KBM-7 (cell line): ENCODE data around the gene RCAN1.
A peak's percentile ranks its signal among the peaks of the same experiment; 100 is the strongest.

Experiments
- DNase-seq: peaks from one replicate; pipeline ENCODE4 v3.0.0-alpha.2; 2015
- in situ Hi-C: fragments of 300-500 bp; cut with MboI; formaldehyde crosslinking; loops from 2 replicates; pipeline ENCODE4 v1.14.3; 2020; ENCODE audit warnings: low sequenced_read_pairs, low pct_unique_long_range_greater_than_20kb, mixed read lengths

Gene RCAN1

GRCh38 chr21:34614628-34615486 is at the start of gene RCAN1:
Gene RCAN1 (minus strand): TSS chr21:34615113. CDS start chr21:34615011, 102 bp downstream.
- peak; percentile 98 for DNase-seq
- in situ Hi-C loops, result loop anchor here (25.0 kb wide), 1 partner anchor 703 kb away; the partner anchor contains the start of gene ATP5PO

- in situ Hi-C loops, result no loop called here
- no peak for DNase-seq
These were observed 46.9 kb upstream of the RCAN1 start for GRCh38 chr21:34661848-34662247.

- DNase-seq, result no peak
- in situ Hi-C loops, result no loop called here
These were observed 38.6 kb upstream of the RCAN1 start for GRCh38 chr21:34653522-34653921.

DNA sequence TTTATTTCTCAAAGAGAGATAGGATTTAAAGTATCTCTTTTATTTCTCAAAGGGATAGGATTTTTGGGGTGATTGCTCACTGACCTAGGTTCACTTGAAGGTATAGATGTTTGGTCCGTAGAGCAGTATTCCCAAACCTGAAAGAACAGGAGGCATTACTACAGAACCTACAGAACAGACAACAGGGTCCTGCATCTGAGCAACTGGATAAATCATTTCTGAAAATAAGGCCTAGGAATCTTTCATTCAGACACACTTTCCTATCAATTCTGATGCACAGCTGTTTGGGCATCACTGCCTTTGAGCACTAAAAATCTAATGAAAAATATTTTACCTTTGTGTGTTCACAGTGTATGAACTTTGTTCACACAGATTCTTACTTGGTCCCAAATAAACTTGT is 36.7 kb upstream of the RCAN1 start:
- no peak for DNase-seq
- in situ Hi-C loops, result no loop called here

GRCh38 chr21:34650861-34651431 is 36.0 kb upstream of the RCAN1 start:
- no peak for DNase-seq
- in situ Hi-C loops, result no loop called here

DNA sequence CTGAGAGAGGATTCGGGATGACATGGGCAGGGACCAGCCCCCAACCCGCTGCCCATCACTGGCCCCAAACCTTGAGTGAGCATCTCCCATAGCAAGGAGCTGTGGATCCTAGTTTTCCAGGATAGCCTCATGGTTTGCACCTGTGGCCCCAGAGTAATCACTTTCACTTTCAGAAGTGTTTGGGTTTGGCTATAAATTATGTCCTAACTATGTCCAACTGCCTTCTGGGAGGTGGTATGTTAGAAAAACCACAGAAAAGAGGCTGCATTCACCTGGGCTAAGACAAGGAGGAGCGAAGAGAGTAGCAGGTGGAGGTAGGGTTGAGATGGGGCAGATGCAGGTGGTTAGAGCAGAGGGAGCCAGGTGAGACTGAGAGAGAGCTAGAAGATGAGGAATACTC is 34.5 kb upstream of the RCAN1 start:
- no peak for DNase-seq
- in situ Hi-C loops, result no loop called here

GRCh38 chr21:34648739-34649297 is 33.9 kb upstream of the RCAN1 start:
- in situ Hi-C loops, result no loop called here
- DNase-seq, result no peak

GRCh38 chr21:34647555-34647954 is 32.6 kb upstream of the RCAN1 start:
- no peak for DNase-seq
- in situ Hi-C loops, result no loop called here

- in situ Hi-C loops, result no loop called here
These were observed 29.9 kb upstream of the RCAN1 start for GRCh38 chr21:34644825-34645224.

DNA sequence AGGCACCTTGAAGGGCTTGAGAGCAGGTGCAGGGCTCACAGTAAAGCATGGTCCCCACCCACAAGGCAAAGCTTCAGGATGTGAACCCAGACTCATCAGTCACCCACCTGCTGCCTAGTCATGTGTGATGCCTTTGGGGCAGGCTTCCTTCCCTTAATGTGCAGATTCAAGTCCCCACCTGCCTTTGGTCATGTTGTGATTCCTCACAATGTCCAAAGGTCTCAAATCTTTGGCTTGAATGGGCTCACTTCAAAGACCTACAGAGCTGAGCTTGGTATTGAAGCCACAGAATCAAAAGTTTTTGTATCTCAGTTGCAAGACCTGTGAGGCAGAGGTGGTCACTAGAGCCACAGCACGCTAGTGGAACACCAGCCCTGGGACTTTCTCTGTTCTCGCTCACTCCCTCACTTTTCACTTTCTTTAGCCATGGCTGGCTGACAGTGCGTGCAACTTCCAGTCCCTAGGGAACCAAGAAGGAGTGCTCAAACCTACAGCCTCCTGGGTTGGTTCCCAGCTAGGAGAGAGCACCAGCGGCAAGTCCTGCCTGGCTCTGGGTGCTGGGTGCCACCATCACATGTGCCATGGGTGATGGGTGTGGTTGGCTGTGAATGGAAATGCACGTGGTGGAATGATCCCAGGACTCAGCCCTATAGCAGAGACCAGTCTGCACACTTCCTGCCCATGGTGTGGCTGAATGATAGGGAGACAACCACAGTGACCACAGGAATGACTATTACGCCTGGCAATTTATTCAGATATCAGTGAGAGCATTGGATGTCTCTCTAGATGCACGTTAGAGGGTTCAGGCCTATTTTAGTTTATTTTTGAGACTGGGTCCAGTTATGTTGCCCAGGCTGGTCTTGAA is 27.5 kb upstream of the RCAN1 start:
- in situ Hi-C loops, result no loop called here

More at GRCh38 chr21:34644825-34645224, 29.9 kb upstream of the RCAN1 start:
- no peak for DNase-seq

GRCh38 chr21:34640858-34641257 is 25.9 kb upstream of the RCAN1 start:
- no peak for DNase-seq
- in situ Hi-C loops, result no loop called here

More for the DNA sequence above, 27.5 kb upstream of the RCAN1 start:
- DNase-seq, result no peak

- in situ Hi-C loops, result no loop called here
- DNase-seq, result no peak
These were observed 25.2 kb upstream of the RCAN1 start for GRCh38 chr21:34639882-34640788.

GRCh38 chr21:34639250-34639649 is 24.3 kb upstream of the RCAN1 start:
- in situ Hi-C loops, result no loop called here
- DNase-seq, result no peak

GRCh38 chr21:34636961-34637360 is 22.0 kb upstream of the RCAN1 start:
- no peak for DNase-seq
- in situ Hi-C loops, result no loop called here

- DNase-seq, result no peak
- in situ Hi-C loops, result no loop called here
These were observed 20.4 kb upstream of the RCAN1 start for GRCh38 chr21:34635307-34635706.

- in situ Hi-C loops, result no loop called here
- DNase-seq, result no peak
These were observed 17.6 kb upstream of the RCAN1 start for GRCh38 chr21:34632498-34632897.

DNA sequence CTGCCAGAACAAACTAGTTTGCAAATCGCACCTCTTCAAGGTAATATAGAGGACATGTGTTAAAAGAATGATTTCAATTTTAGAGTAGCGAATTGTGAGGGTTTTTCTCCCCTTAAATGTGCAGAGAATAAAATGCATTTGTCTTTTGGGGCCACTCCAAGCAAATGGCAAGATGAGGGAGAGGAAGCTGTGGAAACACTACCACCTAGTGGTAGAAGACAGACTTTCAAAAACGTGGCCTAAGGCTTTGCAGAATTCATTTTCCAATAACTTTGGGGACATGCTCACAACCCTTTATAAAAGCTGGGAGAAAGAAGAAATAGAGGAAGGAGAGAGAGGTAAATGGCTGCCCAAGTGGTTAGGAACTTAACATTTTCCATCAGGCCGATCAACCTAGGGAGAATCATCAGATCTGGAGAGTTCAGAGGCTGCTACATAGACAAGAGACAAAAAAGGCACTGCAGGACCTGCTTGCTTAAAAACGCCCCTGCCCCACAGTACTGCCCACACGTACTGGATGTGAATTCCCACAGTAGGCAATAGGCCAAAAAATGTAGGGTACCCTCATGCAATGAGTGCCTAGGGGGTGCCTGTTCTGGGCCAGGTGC is 15.7 kb upstream of the RCAN1 start:
- in situ Hi-C loops, result no loop called here
- peak; percentile 81 for DNase-seq

- in situ Hi-C loops, result no loop called here
- DNase-seq, result no peak
These were observed 11.2 kb upstream of the RCAN1 start for GRCh38 chr21:34626131-34626530.
